ENCODE measurements around the gene PSMD13. TPM values are rescaled to one million over a fixed set of nuclear protein-coding genes. Genes with fewer than 3 reads are reported as not detected.

The PSMD13 gene
- total RNA-seq, 1 donor from 2014 or later, result 102 TPM

GRCh38 chr11:295351-296170 is 58.8 kb downstream of the PSMD13 start:
- FAIRE-seq (no peak), DNase-seq (ENCODE audit: low spot score in 2 of 2) (no peak)

GRCh38 chr11:296171-297050 is 59.6 kb downstream of the PSMD13 start:
- FAIRE-seq (no peak), DNase-seq (ENCODE audit: low spot score in 2 of 2) (no peak)

- FAIRE-seq (no peak), DNase-seq (ENCODE audit: low spot score in 2 of 2) (no peak)
Observed at GRCh38 chr11:297051-297585, 60.3 kb downstream of the PSMD13 start.

- no peak for FAIRE-seq
- no peak for DNase-seq (ENCODE audit: low spot score in 2 of 2)
Observed at GRCh38 chr11:297586-298405, 61.0 kb downstream of the PSMD13 start.

GRCh38 chr11:298406-299065 is 61.8 kb downstream of the PSMD13 start:
- DNase-seq (ENCODE audit: low spot score in 2 of 2), result no peak
- FAIRE-seq, result no peak

- DNase-seq (ENCODE audit: low spot score in 2 of 2) (no peak), FAIRE-seq (no peak)
Observed at GRCh38 chr11:299081-299891, 62.5 kb downstream of the PSMD13 start, which contains the start of gene IFITM5. IFITM5 (minus strand) TSS chr11:299526; CDS start chr11:299490, 36 bp downstream.

GRCh38 chr11:299951-300735 is 63.4 kb downstream of the PSMD13 start:
- DNase-seq (ENCODE audit: low spot score in 2 of 2), result no peak
- FAIRE-seq, result no peak

Other genes starting within 250 kb of the PSMD13 start
- gene SCGB1C1, start 43.9 kb upstream of the PSMD13 start, total RNA-seq, result not detected
- 5.3 TPM for gene BET1L, start 29.6 kb upstream of the PSMD13 start, total RNA-seq
- 135 TPM for gene RIC8A, start 29.3 kb upstream of the PSMD13 start, total RNA-seq
- gene SIRT3, start 634 bp upstream of the PSMD13 start, total RNA-seq, result 12.6 TPM
- not detected for gene NLRP6, start 41.4 kb downstream of the PSMD13 start, total RNA-seq
- 0.41 TPM for gene PGGHG, start 52.1 kb downstream of the PSMD13 start, total RNA-seq
- gene IFITM5, start 62.5 kb downstream of the PSMD13 start, total RNA-seq, result not detected
- gene IFITM2, start 70.8 kb downstream of the PSMD13 start, total RNA-seq, result 5.3 TPM
- 6.9 TPM for gene IFITM1, start 77.1 kb downstream of the PSMD13 start, total RNA-seq
- gene IFITM3, start 83.9 kb downstream of the PSMD13 start, total RNA-seq, result 1.6 TPM
- gene B4GALNT4, start 132.5 kb downstream of the PSMD13 start, total RNA-seq, result 88.9 TPM
- not detected for gene PKP3, start 157.2 kb downstream of the PSMD13 start, total RNA-seq
- gene SIGIRR, start 178.0 kb downstream of the PSMD13 start, total RNA-seq, result 7.3 TPM
- gene ANO9, start 205.0 kb downstream of the PSMD13 start, total RNA-seq, result not detected
- 21.6 TPM for gene PTDSS2, start 213.3 kb downstream of the PSMD13 start, total RNA-seq